Measurements from ENCODE around the gene PNMT. TPM values are rescaled to one million over a fixed set of nuclear protein-coding genes. Genes with fewer than 3 reads are reported as not detected.

Gene PNMT
- polyA plus RNA-seq, 1 of the 3 experiments (the other 2 are of a cell fraction): 0.07 TPM

DNA sequence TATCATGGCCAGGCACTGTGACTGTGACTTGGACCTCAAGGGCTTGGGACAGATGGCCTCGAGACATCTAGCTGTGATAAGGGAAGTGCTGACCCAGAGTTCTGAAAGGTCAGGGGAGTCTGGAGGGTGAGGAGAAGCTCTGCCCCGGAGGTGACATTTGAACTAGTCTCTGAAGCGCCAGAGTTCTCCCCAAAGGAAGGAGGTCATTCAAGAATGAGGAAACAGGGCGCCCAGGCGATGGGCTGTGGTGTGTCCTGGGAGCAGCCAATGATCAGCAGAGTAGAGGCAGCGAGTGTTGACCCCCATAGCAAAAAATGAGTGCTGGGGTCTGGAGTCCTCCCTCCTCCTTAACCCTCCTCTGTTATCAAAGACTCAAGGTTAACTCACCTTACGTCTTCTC is 26.4 kb upstream of the PNMT start:
- POLR2A ChIA-PET: no interaction called here
- peaks cover 90% of the 10 kb centered on the region for H3K79me2 ChIP-seq (ENCODE audit: insufficient read depth)
- DNase-seq: no peak

DNA sequence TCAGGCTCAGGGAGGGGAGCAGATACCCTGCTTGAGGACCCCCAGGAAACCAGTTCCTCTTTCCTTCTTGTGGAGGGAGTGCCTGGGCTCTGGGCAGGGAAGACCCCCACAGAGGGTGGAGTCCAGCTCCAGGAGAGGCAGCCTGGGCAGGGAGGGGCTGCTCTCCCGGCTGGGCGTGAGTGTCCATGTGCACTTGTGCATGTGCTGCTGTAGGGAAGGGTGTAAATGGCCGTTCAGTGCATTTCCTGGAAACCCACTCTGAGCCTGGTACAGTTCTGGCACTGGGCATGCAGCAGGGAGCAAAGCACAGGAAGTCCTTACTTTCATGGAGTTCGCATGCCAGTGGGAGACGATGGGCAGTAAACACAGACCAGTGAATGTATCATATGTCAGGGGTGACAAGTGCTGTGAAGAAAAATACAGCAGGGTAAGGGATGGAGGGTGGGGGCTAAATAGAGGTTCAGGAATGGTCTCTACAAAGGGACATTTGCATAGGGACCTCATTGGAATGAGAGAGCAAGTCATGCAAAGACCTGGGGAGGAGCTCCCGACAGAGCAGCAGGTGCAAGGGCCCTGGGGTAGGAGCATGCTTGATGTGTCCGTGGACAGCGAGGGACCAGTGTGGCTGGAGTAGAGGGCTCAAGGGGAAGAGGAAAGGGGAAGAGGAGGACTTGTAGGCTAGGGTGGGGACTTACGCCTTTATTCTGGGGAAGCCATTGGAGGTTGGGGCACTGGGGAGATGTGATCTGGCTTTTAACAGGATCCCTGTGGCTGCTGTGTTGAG is 25.8 kb upstream of the PNMT start:
- WGBS (ENCODE audit: low lambda C conversion rate): 94% methylated on average over 9 of the region's 9 CpGs
- Histone ChIP-seq H3K9me3 (no peaks in the 10 kb centered on the region), H3K9me2 (no peaks in the 10 kb centered on the region), H2AFZ (ENCODE audit: low read depth) (no peak overlapping the region), H3K27ac (ENCODE audit: low read depth in 2 of 2, low read length in 1 of 2) (no peak overlapping the region), H3K36me3 (replicated peaks in 1 of 2; ENCODE audit: control insufficient read depth in 1 of 2, insufficient read depth in 2 of 2, low read length in 1 of 2) (no peaks in the 10 kb centered on the region), H3K4me2 (no peak overlapping the region), H3K9ac (no peak overlapping the region), H3K27me3 (ENCODE audit: insufficient read depth) (no peaks in the 10 kb centered on the region), H3K4me3 (ENCODE audit: low read depth in 2 of 2, low read length in 1 of 2) (no peak overlapping the region), H4K20me1 (ENCODE audit: insufficient read depth) (peaks cover 32% of the 10 kb centered on the region), H3K79me2 (ENCODE audit: insufficient read depth) (peaks cover 85% of the 10 kb centered on the region), H3F3A (replicated peaks; ENCODE audit: insufficient read depth) (no peaks in the 10 kb centered on the region), H3K4me1 (ENCODE audit: control insufficient read depth in 1 of 2, insufficient read depth in 2 of 2, low read depth in 1 of 2, low read length in 1 of 2) (peaks cover 0 to 17% of the 10 kb centered on the region in 2 experiments; a peak in 2 of 4 replicates)
- POLR2A ChIA-PET: no interaction called here
- no peak for DNase-seq
- TF ChIP-seq GATA2 (CRISPR knock-in tag; IDR thresholded peaks at IDR 0.05): no peak
- TF ChIP-seq TEAD4 (IDR thresholded peaks at IDR 0.05; ENCODE audit: borderline replicate concordance, insufficient read depth): no peak
- TF ChIP-seq FOXJ3 (CRISPR knock-in tag; IDR thresholded peaks at IDR 0.05): no peak
- TF ChIP-seq, protein P1, sequence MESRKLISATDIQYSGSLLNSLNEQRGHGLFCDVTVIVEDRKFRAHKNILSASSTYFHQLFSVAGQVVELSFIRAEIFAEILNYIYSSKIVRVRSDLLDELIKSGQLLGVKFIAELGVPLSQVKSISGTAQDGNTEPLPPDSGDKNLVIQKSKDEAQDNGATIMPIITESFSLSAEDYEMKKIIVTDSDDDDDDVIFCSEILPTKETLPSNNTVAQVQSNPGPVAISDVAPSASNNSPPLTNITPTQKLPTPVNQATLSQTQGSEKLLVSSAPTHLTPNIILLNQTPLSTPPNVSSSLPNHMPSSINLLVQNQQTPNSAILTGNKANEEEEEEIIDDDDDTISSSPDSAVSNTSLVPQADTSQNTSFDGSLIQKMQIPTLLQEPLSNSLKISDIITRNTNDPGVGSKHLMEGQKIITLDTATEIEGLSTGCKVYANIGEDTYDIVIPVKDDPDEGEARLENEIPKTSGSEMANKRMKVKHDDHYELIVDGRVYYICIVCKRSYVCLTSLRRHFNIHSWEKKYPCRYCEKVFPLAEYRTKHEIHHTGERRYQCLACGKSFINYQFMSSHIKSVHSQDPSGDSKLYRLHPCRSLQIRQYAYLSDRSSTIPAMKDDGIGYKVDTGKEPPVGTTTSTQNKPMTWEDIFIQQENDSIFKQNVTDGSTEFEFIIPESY (IDR thresholded peaks at IDR 0.05; ENCODE audit: borderline replicate concordance, low read depth): no peak
- TF ChIP-seq MEF2A (IDR thresholded peaks at IDR 0.05; ENCODE audit: borderline replicate concordance, low read depth): no peak
- no peak for TF ChIP-seq SIN3A (IDR thresholded peaks at IDR 0.05; ENCODE audit: borderline replicate concordance, low read depth, low read length)
- TF ChIP-seq RXRA (IDR thresholded peaks at IDR 0.05; ENCODE audit: borderline replicate concordance, low read depth): no peak
- TF ChIP-seq, protein P2, sequence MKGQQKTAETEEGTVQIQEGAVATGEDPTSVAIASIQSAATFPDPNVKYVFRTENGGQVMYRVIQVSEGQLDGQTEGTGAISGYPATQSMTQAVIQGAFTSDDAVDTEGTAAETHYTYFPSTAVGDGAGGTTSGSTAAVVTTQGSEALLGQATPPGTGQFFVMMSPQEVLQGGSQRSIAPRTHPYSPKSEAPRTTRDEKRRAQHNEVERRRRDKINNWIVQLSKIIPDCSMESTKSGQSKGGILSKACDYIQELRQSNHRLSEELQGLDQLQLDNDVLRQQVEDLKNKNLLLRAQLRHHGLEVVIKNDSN (IDR thresholded peaks at IDR 0.05; ENCODE audit: borderline replicate concordance, low read depth): no peak
- no peak for TF ChIP-seq EP300 (IDR thresholded peaks at IDR 0.05; ENCODE audit: borderline replicate concordance in 1 of 2, low read depth in 1 of 2, low read length in 1 of 2)
- TF ChIP-seq NRF1 (IDR thresholded peaks at IDR 0.05; ENCODE audit: low read depth, low read length): no peak
- no peak for TF ChIP-seq RAD21 (IDR thresholded peaks at IDR 0.05; ENCODE audit: low read length)
- no peak for TF ChIP-seq JUND (IDR thresholded peaks at IDR 0.05)
- TF ChIP-seq FOSL2 (IDR thresholded peaks at IDR 0.05; ENCODE audit: borderline replicate concordance, low read depth): no peak
- no peak for TF ChIP-seq FOXM1 (IDR thresholded peaks at IDR 0.05; ENCODE audit: low read depth)
- TF ChIP-seq SMC3 (IDR thresholded peaks at IDR 0.05; ENCODE audit: low read depth, low read length): no peak
- no peak for TF ChIP-seq RCOR1 (IDR thresholded peaks at IDR 0.05; ENCODE audit: low read length)
- no peak for TF ChIP-seq YY1 (IDR thresholded peaks at IDR 0.05; ENCODE audit: low read depth)
- TF ChIP-seq, protein P3, sequence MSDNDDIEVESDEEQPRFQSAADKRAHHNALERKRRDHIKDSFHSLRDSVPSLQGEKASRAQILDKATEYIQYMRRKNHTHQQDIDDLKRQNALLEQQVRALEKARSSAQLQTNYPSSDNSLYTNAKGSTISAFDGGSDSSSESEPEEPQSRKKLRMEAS (IDR thresholded peaks at IDR 0.05; ENCODE audit: low read depth): no peak
- CTCF ChIA-PET: interaction anchor here (2.0 to 17.4 kb wide), 3 partner anchors 10 to 94 kb away, joined by 5 to 332 read pairs (median 93); partner anchors contain the start of gene PPP1R1B

More for the DNA sequence above, 26.4 kb upstream of the PNMT start:
- CTCF ChIA-PET: interaction anchor here (2.0 to 17.4 kb wide), 4 partner anchors 10 to 93 kb away, joined by 5 to 332 read pairs (median 50); partner anchors contain the start of genes PPP1R1B and TCAP
- no peak overlapping the region for H3K27ac ChIP-seq (ENCODE audit: low read depth in 2 of 2, low read length in 1 of 2)
- H3K9me3 ChIP-seq: no peaks in the 10 kb centered on the region
- H3K27me3 ChIP-seq (ENCODE audit: insufficient read depth): no peaks in the 10 kb centered on the region
- H3F3A ChIP-seq (replicated peaks; ENCODE audit: insufficient read depth): no peaks in the 10 kb centered on the region
- H2AFZ ChIP-seq (ENCODE audit: low read depth): no peak overlapping the region
- TF ChIP-seq, protein P4, sequence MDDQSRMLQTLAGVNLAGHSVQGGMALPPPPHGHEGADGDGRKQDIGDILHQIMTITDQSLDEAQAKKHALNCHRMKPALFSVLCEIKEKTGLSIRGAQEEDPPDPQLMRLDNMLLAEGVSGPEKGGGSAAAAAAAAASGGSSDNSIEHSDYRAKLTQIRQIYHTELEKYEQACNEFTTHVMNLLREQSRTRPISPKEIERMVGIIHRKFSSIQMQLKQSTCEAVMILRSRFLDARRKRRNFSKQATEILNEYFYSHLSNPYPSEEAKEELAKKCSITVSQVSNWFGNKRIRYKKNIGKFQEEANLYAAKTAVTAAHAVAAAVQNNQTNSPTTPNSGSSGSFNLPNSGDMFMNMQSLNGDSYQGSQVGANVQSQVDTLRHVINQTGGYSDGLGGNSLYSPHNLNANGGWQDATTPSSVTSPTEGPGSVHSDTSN (IDR thresholded peaks at IDR 0.05): no peak
- no peak for TF ChIP-seq SIN3A (IDR thresholded peaks at IDR 0.05; ENCODE audit: borderline replicate concordance, low read depth, low read length)
- peaks cover 32% of the 10 kb centered on the region for H4K20me1 ChIP-seq (ENCODE audit: insufficient read depth)
- 93% methylated on average over 6 of the region's 7 CpGs for WGBS (ENCODE audit: low lambda C conversion rate)
- peaks cover 0 to 17% of the 10 kb centered on the region in 2 experiments; a peak in 2 of 4 replicates for H3K4me1 ChIP-seq (ENCODE audit: control insufficient read depth in 1 of 2, insufficient read depth in 2 of 2, low read depth in 1 of 2, low read length in 1 of 2)
- no peaks in the 10 kb centered on the region for H3K36me3 ChIP-seq (replicated peaks in 1 of 2; ENCODE audit: control insufficient read depth in 1 of 2, insufficient read depth in 2 of 2, low read length in 1 of 2)
- no peak overlapping the region for H3K4me3 ChIP-seq (ENCODE audit: low read depth in 2 of 2, low read length in 1 of 2)
- no peak overlapping the region for H3K9ac ChIP-seq
- no peak overlapping the region for H3K4me2 ChIP-seq
- no peaks in the 10 kb centered on the region for H3K9me2 ChIP-seq
